ENCODE measurements around the gene LTK.

DNA sequence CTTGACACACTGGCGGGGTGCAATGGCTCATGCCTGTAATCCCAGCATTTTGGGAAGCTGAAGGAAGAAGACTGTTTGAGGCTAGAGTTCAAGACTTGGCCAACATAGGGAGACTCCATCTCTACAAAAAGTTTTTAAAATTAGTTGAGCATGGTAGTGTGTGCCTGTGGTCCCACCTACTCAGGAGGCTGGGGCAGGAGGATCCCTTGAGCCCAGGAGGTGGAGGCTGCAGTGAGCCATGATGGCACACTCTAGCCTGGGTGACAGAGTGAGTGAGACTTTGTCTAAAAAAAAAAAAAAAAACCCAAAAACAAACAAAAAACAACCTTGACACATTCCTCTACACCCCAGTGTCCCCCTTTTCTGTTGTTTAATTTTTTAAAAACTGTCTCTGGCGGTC lies 24.0 kb downstream of the LTK start:
- TF ChIP-seq, protein P1, sequence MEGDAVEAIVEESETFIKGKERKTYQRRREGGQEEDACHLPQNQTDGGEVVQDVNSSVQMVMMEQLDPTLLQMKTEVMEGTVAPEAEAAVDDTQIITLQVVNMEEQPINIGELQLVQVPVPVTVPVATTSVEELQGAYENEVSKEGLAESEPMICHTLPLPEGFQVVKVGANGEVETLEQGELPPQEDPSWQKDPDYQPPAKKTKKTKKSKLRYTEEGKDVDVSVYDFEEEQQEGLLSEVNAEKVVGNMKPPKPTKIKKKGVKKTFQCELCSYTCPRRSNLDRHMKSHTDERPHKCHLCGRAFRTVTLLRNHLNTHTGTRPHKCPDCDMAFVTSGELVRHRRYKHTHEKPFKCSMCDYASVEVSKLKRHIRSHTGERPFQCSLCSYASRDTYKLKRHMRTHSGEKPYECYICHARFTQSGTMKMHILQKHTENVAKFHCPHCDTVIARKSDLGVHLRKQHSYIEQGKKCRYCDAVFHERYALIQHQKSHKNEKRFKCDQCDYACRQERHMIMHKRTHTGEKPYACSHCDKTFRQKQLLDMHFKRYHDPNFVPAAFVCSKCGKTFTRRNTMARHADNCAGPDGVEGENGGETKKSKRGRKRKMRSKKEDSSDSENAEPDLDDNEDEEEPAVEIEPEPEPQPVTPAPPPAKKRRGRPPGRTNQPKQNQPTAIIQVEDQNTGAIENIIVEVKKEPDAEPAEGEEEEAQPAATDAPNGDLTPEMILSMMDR (IDR thresholded peaks at IDR 0.05) = no peak
- no peak for TF ChIP-seq POLR2A (IDR thresholded peaks at IDR 0.05)

Measured in thyroid gland (tissue), 4 donors.